HFFc6 (cell line): ENCODE measurements around the gene VILL. TPM values are rescaled to one million over a fixed set of nuclear protein-coding genes. Genes with fewer than 3 reads are reported as not detected.

Experiments
- DNase-seq: peaks from one replicate; pipeline ENCODE4 v3.0.0-alpha.2; 2018
- H3K27ac Mint-ChIP-seq: 2 replicates; pipeline ENCODE4 v1.8.0; 2020; ENCODE audit warnings: mild to moderate bottlenecking, mixed read lengths
- H3K27me3 Mint-ChIP-seq: 2 replicates; pipeline ENCODE4 v1.8.0; 2021; ENCODE audit warnings: mild to moderate bottlenecking, moderate library complexity, mixed read lengths; ENCODE audit not compliant: insufficient read depth
- H3K36me3 Mint-ChIP-seq: 2 replicates; pipeline ENCODE4 v1.8.0; 2021; ENCODE audit warnings: low read depth, mixed read lengths
- H3K4me1 Mint-ChIP-seq: 2 replicates; pipeline ENCODE4 v1.8.0; 2020; ENCODE audit warnings: low read depth, mixed read lengths
- H3K4me3 Mint-ChIP-seq: 2 replicates; pipeline ENCODE4 v1.8.0; 2020; ENCODE audit warnings: mild to moderate bottlenecking, moderate library complexity, mixed read lengths
- H3K9me3 Mint-ChIP-seq: 2 replicates; pipeline ENCODE4 v1.8.0; 2020; ENCODE audit warnings: mild to moderate bottlenecking, mixed read lengths
- CTCF ChIP-seq: fragments of 200-600 bp; sonication (generic); IDR thresholded peaks from 2 replicates; pipeline ENCODE4 v1.5.0; 2021; ENCODE audit warnings: antibody characterized with exemption, mild to moderate bottlenecking
- total RNA-seq, 6 experiments: library from RNA; stranded (reverse); fragmentation: NEBNext Ultra II Directional; extraction: Animal tissue kit (Norgen Biotek cat#: 25700); gene quantifications; 2 replicates in 1 of 6; 3 replicates in 5 of 6; pipeline ENCODE4 v1.2.3, GENCODE V29; 2021

The VILL gene
- total RNA-seq, 6 experiments from 2014 or later = 3.5 to 4.6 (median 3.7) TPM

DNA sequence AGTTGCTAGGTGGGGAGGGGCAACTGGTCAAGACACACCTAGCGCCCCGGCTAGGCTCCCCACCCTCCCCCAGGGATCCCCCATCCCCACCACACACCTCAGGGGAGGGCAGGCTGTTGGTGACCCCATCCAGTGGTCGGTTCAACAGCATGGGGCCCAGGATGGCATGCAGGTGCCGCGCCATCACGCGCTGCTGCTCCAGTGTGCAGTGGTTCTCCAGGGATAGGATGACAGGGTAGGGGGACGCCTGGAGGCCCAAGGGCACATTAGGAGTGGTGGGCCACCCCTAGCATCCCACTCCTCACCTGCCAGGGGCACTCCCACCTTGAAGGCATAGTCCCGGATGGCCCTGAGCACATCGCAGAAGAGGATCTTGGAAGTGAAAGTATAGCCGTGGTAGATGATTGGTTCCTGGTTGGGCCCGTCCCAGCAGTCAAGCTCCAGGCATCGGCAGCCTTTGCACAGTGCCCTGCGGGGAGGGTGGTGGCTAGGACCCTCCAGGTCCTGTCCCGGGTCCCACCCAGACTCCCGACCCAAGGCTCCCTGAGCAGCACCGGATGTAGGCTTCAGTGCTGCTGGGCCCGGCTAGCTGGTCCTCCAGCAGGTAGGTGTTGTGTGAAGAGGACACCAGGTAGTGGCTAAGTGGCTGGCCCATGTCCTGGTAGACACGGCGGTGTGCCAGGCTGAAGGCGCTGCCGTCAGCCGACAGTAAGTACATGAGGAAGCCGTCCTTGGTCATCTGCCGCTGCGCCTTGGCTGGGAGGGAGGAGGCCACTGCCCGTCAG is 19.4 kb downstream of the VILL start:
- no peak overlapping the region for H3K27ac Mint-ChIP-seq
- no peak overlapping the region for H3K4me3 Mint-ChIP-seq
- H3K36me3 Mint-ChIP-seq = peaks cover 10% of the 10 kb centered on the region
- DNase-seq = no peak
- H3K27me3 Mint-ChIP-seq = no peaks in the 10 kb centered on the region; the same call in 1 of the 2 replicates
- no peaks in the 10 kb centered on the region for H3K4me1 Mint-ChIP-seq
- H3K9me3 Mint-ChIP-seq = no peaks in the 10 kb centered on the region
- TF ChIP-seq CTCF = no peak

GRCh38 chr3:38011111-38011510 is 20.5 kb downstream of the VILL start:
- Mint-ChIP-seq H3K27ac (no peak overlapping the region), H3K36me3 (peaks cover 19% of the 10 kb centered on the region), H3K27me3 (peaks cover 2% of the 10 kb centered on the region; the same call in 1 of the 2 replicates), H3K4me3 (no peak overlapping the region), H3K4me1 (no peaks in the 10 kb centered on the region), H3K9me3 (no peaks in the 10 kb centered on the region)
- DNase-seq = no peak
- TF ChIP-seq CTCF = no peak

DNA sequence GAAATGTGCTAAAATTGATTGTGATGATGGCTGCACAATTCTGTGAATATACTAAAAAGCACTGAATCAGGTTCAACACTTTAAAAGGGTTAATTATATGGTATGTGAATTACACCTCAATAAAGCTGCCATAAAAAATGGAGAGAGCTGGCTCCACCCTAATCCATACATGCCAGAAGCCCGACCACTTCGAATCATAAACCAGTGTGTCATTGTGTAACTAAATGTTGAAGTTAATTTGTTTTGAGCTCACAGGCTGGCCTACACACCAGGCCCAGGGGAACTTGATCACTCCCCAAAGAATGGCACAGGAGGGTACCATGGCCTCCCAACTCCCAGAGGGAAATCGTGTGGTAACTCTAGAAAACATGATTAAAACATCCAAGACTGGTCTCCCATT is 24.9 kb downstream of the VILL start:
- H3K27me3 Mint-ChIP-seq = peaks cover 2% of the 10 kb centered on the region; the same call in 1 of the 2 replicates
- peaks cover 28% of the 10 kb centered on the region for H3K36me3 Mint-ChIP-seq
- TF ChIP-seq CTCF = no peak
- H3K4me1 Mint-ChIP-seq = no peaks in the 10 kb centered on the region
- no peaks in the 10 kb centered on the region for H3K9me3 Mint-ChIP-seq
- no peak overlapping the region for H3K27ac Mint-ChIP-seq
- no peak overlapping the region for H3K4me3 Mint-ChIP-seq
- DNase-seq = no peak

GRCh38 chr3:38015984-38016383 is 25.4 kb downstream of the VILL start:
- no peak for TF ChIP-seq CTCF
- no peaks in the 10 kb centered on the region for H3K4me1 Mint-ChIP-seq
- peaks cover 28% of the 10 kb centered on the region for H3K36me3 Mint-ChIP-seq
- H3K9me3 Mint-ChIP-seq = no peaks in the 10 kb centered on the region
- H3K27me3 Mint-ChIP-seq = 0 out of 2 replicates have a peak, but pooled peaks cover 2% of the 10 kb centered on the region
- DNase-seq = no peak
- no peak overlapping the region for H3K4me3 Mint-ChIP-seq
- H3K27ac Mint-ChIP-seq = no peak overlapping the region

DNA sequence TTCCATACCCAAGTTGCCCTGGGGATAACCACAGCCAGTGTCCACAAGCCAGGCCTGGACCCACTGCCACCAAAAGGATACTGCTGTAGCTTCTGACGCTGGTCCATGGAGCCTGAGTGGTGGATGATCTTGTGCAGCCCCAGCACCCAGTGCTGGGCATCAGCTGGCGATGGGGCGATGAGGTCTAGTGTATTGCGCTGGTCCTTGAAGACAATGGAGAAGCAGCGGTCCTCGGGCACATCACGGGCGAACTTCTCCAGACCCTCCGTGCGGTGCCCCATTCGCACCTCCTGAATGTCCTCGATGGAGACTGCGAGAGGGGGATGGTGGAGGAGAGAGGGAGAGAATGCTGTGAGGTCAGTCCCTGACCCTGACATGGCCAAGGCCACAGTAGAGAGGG is 25.8 kb downstream of the VILL start:
- H3K27me3 Mint-ChIP-seq = 0 out of 2 replicates have a peak, but pooled peaks cover 2% of the 10 kb centered on the region
- TF ChIP-seq CTCF = no peak
- no peak for DNase-seq
- H3K4me1 Mint-ChIP-seq = no peaks in the 10 kb centered on the region
- no peaks in the 10 kb centered on the region for H3K9me3 Mint-ChIP-seq
- H3K36me3 Mint-ChIP-seq = peaks cover 28% of the 10 kb centered on the region
- H3K4me3 Mint-ChIP-seq = no peak overlapping the region
- H3K27ac Mint-ChIP-seq = no peak overlapping the region
